ENCODE measurements around the gene OR3A3. TPM values are rescaled to one million over a fixed set of nuclear protein-coding genes. Genes with fewer than 3 reads are reported as not detected.
"Not testable (repeated sequence)": the region's sequence is repeated elsewhere in the genome, so short reads cannot be mapped to it uniquely, and the experiment has no call there.

OR3A3 gene
- total RNA-seq, 1 donor from 2014 or later: not detected

DNA sequence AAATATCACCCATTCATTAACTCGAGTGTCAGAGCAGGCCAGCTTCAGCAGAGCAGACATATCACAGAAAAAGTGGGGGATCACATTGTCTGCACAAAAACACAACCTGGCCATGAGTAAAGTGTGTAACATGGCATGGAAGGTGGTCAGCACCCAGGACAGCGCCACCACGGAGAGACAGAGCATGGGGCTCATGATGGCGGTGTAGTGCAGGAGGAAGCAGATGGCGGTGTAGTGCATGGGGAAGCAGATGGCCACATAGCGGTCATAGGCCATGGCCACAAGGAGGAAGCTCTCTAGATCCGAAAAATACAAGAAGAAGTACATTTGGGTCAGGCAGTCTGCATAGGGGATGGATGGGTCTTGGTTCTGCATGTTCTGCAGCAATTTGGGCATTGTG lies 22.0 kb downstream of the OR3A3 start:
- H3K27ac Mint-ChIP-seq; H3K36me3 Mint-ChIP-seq (ENCODE audit: low read depth); H3K4me1 Mint-ChIP-seq; H3K27me3 Mint-ChIP-seq; H3K9me3 Mint-ChIP-seq; intact Hi-C loops (cut with micrococcal nuclease); H3K4me3 Mint-ChIP-seq: not testable (repeated sequence)
- peak; percentile 66 for DNase-seq

GRCh38 chr17:3433741-3434140 lies 22.6 kb downstream of the OR3A3 start, which contains the start of gene OR1E2:
OR1E2 (minus strand) TSS chr17:3433841; CDS start chr17:3433841, 0 bp downstream.
- Mint-ChIP-seq H3K4me3 (no peak within 1 kb of the TSS), H3K27ac (no peak within 1 kb of the TSS), H3K9me3 (no peaks in the 10 kb centered on the region), H3K27me3 (no peaks in the 10 kb centered on the region), H3K36me3 (ENCODE audit: low read depth) (no peaks in the 10 kb centered on the region), H3K4me1 (no peaks in the 10 kb centered on the region)
- no peak for DNase-seq
- intact Hi-C loops (cut with micrococcal nuclease): no loop called here

- intact Hi-C loops (cut with micrococcal nuclease): no loop called here
- no peak overlapping the region for H3K4me3 Mint-ChIP-seq
- H3K27me3 Mint-ChIP-seq: peaks cover 14% of the 10 kb centered on the region
- DNase-seq: no peak
- no peaks in the 10 kb centered on the region for H3K4me1 Mint-ChIP-seq
- no peaks in the 10 kb centered on the region for H3K9me3 Mint-ChIP-seq
- no peaks in the 10 kb centered on the region for H3K36me3 Mint-ChIP-seq (ENCODE audit: low read depth)
- H3K27ac Mint-ChIP-seq: no peak overlapping the region
Measured at GRCh38 chr17:3438368-3438767, 27.2 kb downstream of the OR3A3 start.

DNA sequence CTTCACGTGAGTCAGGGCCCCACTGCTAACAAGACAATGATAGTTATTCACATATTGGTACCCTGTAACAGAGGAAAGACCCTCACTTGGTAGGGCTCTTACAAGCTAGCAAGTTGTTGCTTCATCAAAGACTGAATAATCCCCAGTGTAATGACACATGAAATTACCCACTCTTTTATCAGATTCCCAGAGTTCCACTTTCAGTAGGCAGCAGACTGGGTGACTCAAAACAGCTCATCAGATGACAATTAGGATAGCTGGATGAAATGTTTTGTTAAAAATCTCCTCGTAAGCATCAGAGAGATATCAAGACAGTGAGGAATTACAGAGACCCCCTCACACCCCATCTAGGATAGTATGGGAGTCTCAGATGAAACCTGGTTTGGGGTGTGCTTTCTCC lies 29.3 kb downstream of the OR3A3 start:
- H3K4me3 Mint-ChIP-seq: no peak overlapping the region
- no peak overlapping the region for H3K27ac Mint-ChIP-seq
- no peaks in the 10 kb centered on the region for H3K4me1 Mint-ChIP-seq
- DNase-seq: no peak
- H3K9me3 Mint-ChIP-seq: no peaks in the 10 kb centered on the region
- no peaks in the 10 kb centered on the region for H3K36me3 Mint-ChIP-seq (ENCODE audit: low read depth)
- intact Hi-C loops (cut with micrococcal nuclease): no loop called here
- peaks cover 17% of the 10 kb centered on the region for H3K27me3 Mint-ChIP-seq

DNA sequence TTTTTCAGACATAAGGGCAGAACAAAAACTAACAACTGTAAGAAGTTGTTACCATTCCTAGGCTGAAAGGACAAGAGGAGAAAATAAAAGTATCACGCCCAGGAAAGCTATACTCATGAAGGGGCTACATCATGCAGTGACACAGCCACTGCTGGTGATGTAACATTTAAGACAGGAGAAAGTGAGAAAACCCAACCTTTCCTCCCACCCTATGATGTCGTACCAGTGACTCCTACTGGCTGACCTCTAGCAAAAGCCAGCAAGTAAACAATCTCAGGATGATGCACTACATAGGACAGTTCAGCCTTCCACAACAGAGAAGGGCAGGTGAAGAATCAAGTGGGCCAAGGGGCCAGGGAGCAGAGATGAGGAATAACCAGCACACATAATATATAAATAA lies 36.5 kb downstream of the OR3A3 start:
- intact Hi-C loops (cut with micrococcal nuclease): no loop called here
- H3K27ac Mint-ChIP-seq: no peak overlapping the region
- no peaks in the 10 kb centered on the region for H3K9me3 Mint-ChIP-seq
- no peaks in the 10 kb centered on the region for H3K36me3 Mint-ChIP-seq (ENCODE audit: low read depth)
- peaks cover 14% of the 10 kb centered on the region for H3K27me3 Mint-ChIP-seq
- no peaks in the 10 kb centered on the region for H3K4me1 Mint-ChIP-seq
- no peak for DNase-seq
- H3K4me3 Mint-ChIP-seq: no peak overlapping the region

DNA sequence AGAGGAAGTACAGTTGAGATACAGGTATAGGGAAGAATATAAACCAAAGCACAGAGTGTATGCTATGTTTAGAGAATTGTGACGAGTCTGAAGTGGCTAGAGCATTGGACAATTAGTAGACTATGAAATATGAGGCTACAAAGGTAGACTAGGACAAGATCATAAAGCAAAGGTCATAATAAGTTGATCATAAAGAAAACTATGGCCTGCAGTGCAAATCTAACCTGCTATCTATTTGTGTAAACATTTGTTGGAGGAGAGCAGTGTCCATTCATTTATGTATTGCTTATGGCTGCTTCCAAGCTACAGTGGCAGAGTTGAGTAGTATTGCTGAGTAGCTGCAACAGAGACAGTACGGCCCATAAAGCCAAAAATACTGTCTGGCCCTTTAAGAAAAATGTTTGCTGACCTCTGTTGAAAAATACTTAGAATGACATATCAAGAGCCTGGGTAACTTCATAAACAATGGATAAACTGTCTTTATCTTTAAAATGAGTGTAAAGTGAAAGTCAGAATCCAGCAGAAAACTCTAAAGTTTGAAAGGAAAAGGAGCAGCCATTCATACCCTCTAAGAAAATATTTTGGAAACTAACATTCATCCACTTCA lies 37.0 kb downstream of the OR3A3 start:
- H3K36me3 Mint-ChIP-seq (ENCODE audit: low read depth): no peaks in the 10 kb centered on the region

GRCh38 chr17:3466355-3466754 lies 55.2 kb downstream of the OR3A3 start:
- H3K9me3 Mint-ChIP-seq; H3K4me3 Mint-ChIP-seq; H3K4me1 Mint-ChIP-seq; H3K27ac Mint-ChIP-seq; intact Hi-C loops (cut with micrococcal nuclease); H3K36me3 Mint-ChIP-seq (ENCODE audit: low read depth); H3K27me3 Mint-ChIP-seq; DNase-seq: not testable (repeated sequence)

More for the DNA sequence above, 37.0 kb downstream of the OR3A3 start:
- Mint-ChIP-seq H3K27ac (no peak overlapping the region), H3K4me1 (no peaks in the 10 kb centered on the region), H3K4me3 (no peak overlapping the region), H3K27me3 (peaks cover 15% of the 10 kb centered on the region), H3K9me3 (no peaks in the 10 kb centered on the region)
- DNase-seq: no peak
- intact Hi-C loops (cut with micrococcal nuclease): no loop called here

GRCh38 chr17:3469529-3469928 lies 58.4 kb downstream of the OR3A3 start:
- no peaks in the 10 kb centered on the region for H3K36me3 Mint-ChIP-seq (ENCODE audit: low read depth)
- no peak overlapping the region for H3K27ac Mint-ChIP-seq
- no peak overlapping the region for H3K4me3 Mint-ChIP-seq
- no peaks in the 10 kb centered on the region for H3K9me3 Mint-ChIP-seq
- H3K27me3 Mint-ChIP-seq: peaks cover 4% of the 10 kb centered on the region
- DNase-seq: no peak
- H3K4me1 Mint-ChIP-seq: no peaks in the 10 kb centered on the region
- intact Hi-C loops (cut with micrococcal nuclease): no loop called here

DNA sequence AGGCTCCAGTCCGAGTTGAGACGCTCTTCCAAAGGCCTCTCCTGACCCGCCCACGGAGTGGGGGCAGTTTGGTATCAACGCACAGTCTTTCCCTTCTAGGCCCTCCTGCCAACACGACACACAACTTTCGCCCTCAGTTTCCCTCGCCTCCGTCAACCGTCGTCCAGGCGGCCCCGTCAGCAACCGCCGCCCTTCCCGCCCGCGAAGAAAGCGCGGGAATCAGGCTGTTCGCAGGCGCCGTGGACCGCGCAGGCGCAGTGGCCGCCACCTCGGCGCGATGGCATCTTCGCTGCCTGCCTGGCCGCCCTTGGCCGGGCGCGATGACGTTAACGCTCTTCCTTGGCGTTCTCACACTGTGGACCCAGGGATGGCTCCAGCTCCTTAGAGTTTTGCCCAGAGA lies 60.4 kb downstream of the OR3A3 start, which contains the start of gene SPATA22:
TSS of gene SPATA22 (minus strand) at position 221 of the 400 bp plus-strand sequence. CDS start 2,494 bp downstream, outside the sequence.
- H3K4me3 Mint-ChIP-seq: no peak within 1 kb of the TSS
- H3K4me1 Mint-ChIP-seq: peaks cover 5% of the 10 kb centered on the region
- H3K9me3 Mint-ChIP-seq: no peaks in the 10 kb centered on the region
- H3K27me3 Mint-ChIP-seq: peaks cover 10% of the 10 kb centered on the region
- DNase-seq: no peak
- no peak within 1 kb of the TSS for H3K27ac Mint-ChIP-seq
- intact Hi-C loops (cut with micrococcal nuclease): no loop called here
- H3K36me3 Mint-ChIP-seq (ENCODE audit: low read depth): no peaks in the 10 kb centered on the region

DNA sequence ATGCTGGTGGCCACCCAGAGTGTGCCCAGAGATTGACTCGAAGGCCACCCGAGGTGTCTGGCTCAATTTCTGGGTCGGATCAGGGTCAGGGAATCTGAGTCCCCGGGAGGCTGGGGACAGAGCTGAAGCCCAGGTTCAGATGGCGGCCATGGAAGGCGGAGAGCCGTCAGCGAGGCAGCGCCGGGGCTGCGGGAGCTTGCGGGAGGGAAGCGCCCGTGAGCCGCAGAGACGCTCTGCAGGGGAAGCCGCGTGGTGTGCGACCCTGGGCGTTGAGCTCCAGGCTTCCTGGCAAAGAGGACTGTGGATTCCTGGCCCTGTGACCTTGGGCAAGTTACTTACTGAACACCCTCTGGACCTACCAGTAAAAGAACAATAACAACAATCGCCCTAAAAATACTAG lies 61.0 kb downstream of the OR3A3 start:
- Mint-ChIP-seq H3K9me3 (no peaks in the 10 kb centered on the region), H3K36me3 (ENCODE audit: low read depth) (no peaks in the 10 kb centered on the region), H3K4me3 (no peak overlapping the region), H3K27ac (no peak overlapping the region), H3K27me3 (peaks cover 10% of the 10 kb centered on the region), H3K4me1 (peaks cover 5% of the 10 kb centered on the region)
- intact Hi-C loops (cut with micrococcal nuclease): no loop called here
- DNase-seq: no peak

Other genes starting within 250 kb of the OR3A3 start
- not detected in 2 replicates for gene OR1A2, start 213.9 kb upstream of the OR3A3 start, total RNA-seq
- gene OR1A1, start 203.7 kb upstream of the OR3A3 start, total RNA-seq: not detected in 2 replicates
- 0.21 TPM in 1 of 2 replicates, not detected in the other for gene OR3A1, start 113.0 kb upstream of the OR3A3 start, total RNA-seq
- 0.26 and 1.0 TPM in 2 replicates for gene OR3A2, start 25.1 kb upstream of the OR3A3 start, total RNA-seq
- not detected in 2 replicates for gene OR1E1, start 13.0 kb upstream of the OR3A3 start, total RNA-seq
- not detected in 2 replicates for gene OR1E2, start 22.5 kb downstream of the OR3A3 start, total RNA-seq
- gene SPATA22, start 60.4 kb downstream of the OR3A3 start, total RNA-seq: not detected in 2 replicates
- not detected in 2 replicates for gene ASPA, start 64.6 kb downstream of the OR3A3 start, total RNA-seq
- 0.16 and 0.31 TPM in 2 replicates for gene TRPV3, start 146.4 kb downstream of the OR3A3 start, total RNA-seq
- gene TRPV1, start 198.0 kb downstream of the OR3A3 start, total RNA-seq: 6.1 and 8.2 TPM in 2 replicates
- 20.6 and 21.2 TPM in 2 replicates for gene SHPK, start 224.9 kb downstream of the OR3A3 start, total RNA-seq
- gene CTNS, start 225.4 kb downstream of the OR3A3 start, total RNA-seq: 46.7 and 48.1 TPM in 2 replicates

All from activated CD4-positive, alpha-beta T cell treated with anti-CD3 and anti-CD28 coated beads, Interleukin-2, amount 10 ng/mL, durations not matched to agents 24 days and 14 days (primary cell).